ENCODE results near the gene COL24A1.

The COL24A1 gene
- 0.77 to 1.4 (median 1.4) reads per million in 3 donors for total RNA-seq

GRCh38 chr1:86156566-86157455 lies at the start of gene COL24A1:
COL24A1 (minus strand) TSS chr1:86156772; CDS start chr1:86156396, 376 bp downstream.
- no peak for DNase-seq
- H3K27me3 ChIP-seq (replicated peaks; ENCODE audit: control insufficient read depth, insufficient read depth, low read length, poor library complexity, severe bottlenecking), result peaks cover 3% of the 10 kb centered on the region
- no peak within 1 kb of the TSS for H3K27ac ChIP-seq (ENCODE audit: insufficient read depth, low read length, poor library complexity, severe bottlenecking)
- no peaks in the 10 kb centered on the region for H3K36me3 ChIP-seq (ENCODE audit: control insufficient read depth, insufficient read depth, low read length)
- no peak within 1 kb of the TSS for H3K4me3 ChIP-seq (ENCODE audit: insufficient read depth, low read depth, low read length, poor library complexity, severe bottlenecking)
- H3K9me3 ChIP-seq (ENCODE audit: control insufficient read depth, low read length), result no peaks in the 10 kb centered on the region
- no peaks in the 10 kb centered on the region for H3K4me1 ChIP-seq (ENCODE audit: control insufficient read depth, insufficient read depth, low read length, poor library complexity, severe bottlenecking)

GRCh38 chr1:86205741-86206140 lies 49.2 kb upstream of the COL24A1 start:
- Histone ChIP-seq H3K4me3 (ENCODE audit: insufficient read depth, low read depth, low read length, poor library complexity, severe bottlenecking) (no peak overlapping the region), H3K4me1 (ENCODE audit: control insufficient read depth, insufficient read depth, low read length, poor library complexity, severe bottlenecking) (no peaks in the 10 kb centered on the region), H3K9me3 (ENCODE audit: control insufficient read depth, low read length) (no peaks in the 10 kb centered on the region), H3K27me3 (replicated peaks; ENCODE audit: control insufficient read depth, insufficient read depth, low read length, poor library complexity, severe bottlenecking) (no peaks in the 10 kb centered on the region), H3K27ac (ENCODE audit: insufficient read depth, low read length, poor library complexity, severe bottlenecking) (no peak overlapping the region), H3K36me3 (ENCODE audit: control insufficient read depth, insufficient read depth, low read length) (no peaks in the 10 kb centered on the region)
- DNase-seq, result no peak

GRCh38 chr1:86202552-86203340 lies 46.2 kb upstream of the COL24A1 start:
- no peaks in the 10 kb centered on the region for H3K9me3 ChIP-seq (ENCODE audit: control insufficient read depth, low read length)

GRCh38 chr1:86201311-86201710 lies 44.7 kb upstream of the COL24A1 start:
- no peaks in the 10 kb centered on the region for H3K27me3 ChIP-seq (replicated peaks; ENCODE audit: control insufficient read depth, insufficient read depth, low read length, poor library complexity, severe bottlenecking)
- H3K4me1 ChIP-seq (ENCODE audit: control insufficient read depth, insufficient read depth, low read length, poor library complexity, severe bottlenecking), result no peaks in the 10 kb centered on the region
- H3K9me3 ChIP-seq (ENCODE audit: control insufficient read depth, low read length), result no peaks in the 10 kb centered on the region
- no peak overlapping the region for H3K27ac ChIP-seq (ENCODE audit: insufficient read depth, low read length, poor library complexity, severe bottlenecking)
- DNase-seq, result no peak
- no peaks in the 10 kb centered on the region for H3K36me3 ChIP-seq (ENCODE audit: control insufficient read depth, insufficient read depth, low read length)
- no peak overlapping the region for H3K4me3 ChIP-seq (ENCODE audit: insufficient read depth, low read depth, low read length, poor library complexity, severe bottlenecking)

More at GRCh38 chr1:86202552-86203340, 46.2 kb upstream of the COL24A1 start:
- DNase-seq, result no peak
- H3K4me1 ChIP-seq (ENCODE audit: control insufficient read depth, insufficient read depth, low read length, poor library complexity, severe bottlenecking), result no peaks in the 10 kb centered on the region
- H3K36me3 ChIP-seq (ENCODE audit: control insufficient read depth, insufficient read depth, low read length), result no peaks in the 10 kb centered on the region
- H3K27ac ChIP-seq (ENCODE audit: insufficient read depth, low read length, poor library complexity, severe bottlenecking), result no peak overlapping the region
- no peak overlapping the region for H3K4me3 ChIP-seq (ENCODE audit: insufficient read depth, low read depth, low read length, poor library complexity, severe bottlenecking)
- no peaks in the 10 kb centered on the region for H3K27me3 ChIP-seq (replicated peaks; ENCODE audit: control insufficient read depth, insufficient read depth, low read length, poor library complexity, severe bottlenecking)

- no peaks in the 10 kb centered on the region for H3K4me1 ChIP-seq (ENCODE audit: control insufficient read depth, insufficient read depth, low read length, poor library complexity, severe bottlenecking)
- no peaks in the 10 kb centered on the region for H3K36me3 ChIP-seq (ENCODE audit: control insufficient read depth, insufficient read depth, low read length)
- no peak for DNase-seq
- H3K27ac ChIP-seq (ENCODE audit: insufficient read depth, low read length, poor library complexity, severe bottlenecking), result no peak overlapping the region
- H3K27me3 ChIP-seq (replicated peaks; ENCODE audit: control insufficient read depth, insufficient read depth, low read length, poor library complexity, severe bottlenecking), result no peaks in the 10 kb centered on the region
- no peak overlapping the region for H3K4me3 ChIP-seq (ENCODE audit: insufficient read depth, low read depth, low read length, poor library complexity, severe bottlenecking)
- no peaks in the 10 kb centered on the region for H3K9me3 ChIP-seq (ENCODE audit: control insufficient read depth, low read length)
These were observed 44.3 kb upstream of the COL24A1 start for GRCh38 chr1:86200901-86201300.

GRCh38 chr1:86197206-86197855 lies 40.8 kb upstream of the COL24A1 start:
- Histone ChIP-seq H3K27ac (ENCODE audit: insufficient read depth, low read length, poor library complexity, severe bottlenecking) (no peak overlapping the region), H3K4me3 (ENCODE audit: insufficient read depth, low read depth, low read length, poor library complexity, severe bottlenecking) (no peak overlapping the region), H3K4me1 (ENCODE audit: control insufficient read depth, insufficient read depth, low read length, poor library complexity, severe bottlenecking) (no peaks in the 10 kb centered on the region), H3K27me3 (replicated peaks; ENCODE audit: control insufficient read depth, insufficient read depth, low read length, poor library complexity, severe bottlenecking) (no peaks in the 10 kb centered on the region), H3K9me3 (ENCODE audit: control insufficient read depth, low read length) (no peaks in the 10 kb centered on the region), H3K36me3 (ENCODE audit: control insufficient read depth, insufficient read depth, low read length) (no peaks in the 10 kb centered on the region)
- no peak for DNase-seq

GRCh38 chr1:86195281-86195680 lies 38.7 kb upstream of the COL24A1 start:
- no peaks in the 10 kb centered on the region for H3K36me3 ChIP-seq (ENCODE audit: control insufficient read depth, insufficient read depth, low read length)

GRCh38 chr1:86194491-86195034 lies 38.0 kb upstream of the COL24A1 start:
- Histone ChIP-seq H3K36me3 (ENCODE audit: control insufficient read depth, insufficient read depth, low read length) (no peaks in the 10 kb centered on the region), H3K9me3 (ENCODE audit: control insufficient read depth, low read length) (no peaks in the 10 kb centered on the region), H3K4me3 (ENCODE audit: insufficient read depth, low read depth, low read length, poor library complexity, severe bottlenecking) (no peak overlapping the region), H3K4me1 (ENCODE audit: control insufficient read depth, insufficient read depth, low read length, poor library complexity, severe bottlenecking) (no peaks in the 10 kb centered on the region), H3K27ac (ENCODE audit: insufficient read depth, low read length, poor library complexity, severe bottlenecking) (no peak overlapping the region), H3K27me3 (replicated peaks; ENCODE audit: control insufficient read depth, insufficient read depth, low read length, poor library complexity, severe bottlenecking) (no peaks in the 10 kb centered on the region)
- no peak for DNase-seq

More at GRCh38 chr1:86195281-86195680, 38.7 kb upstream of the COL24A1 start:
- H3K27ac ChIP-seq (ENCODE audit: insufficient read depth, low read length, poor library complexity, severe bottlenecking), result no peak overlapping the region
- H3K9me3 ChIP-seq (ENCODE audit: control insufficient read depth, low read length), result no peaks in the 10 kb centered on the region
- no peak overlapping the region for H3K4me3 ChIP-seq (ENCODE audit: insufficient read depth, low read depth, low read length, poor library complexity, severe bottlenecking)
- H3K4me1 ChIP-seq (ENCODE audit: control insufficient read depth, insufficient read depth, low read length, poor library complexity, severe bottlenecking), result no peaks in the 10 kb centered on the region
- no peaks in the 10 kb centered on the region for H3K27me3 ChIP-seq (replicated peaks; ENCODE audit: control insufficient read depth, insufficient read depth, low read length, poor library complexity, severe bottlenecking)
- DNase-seq, result no peak

- no peak overlapping the region for H3K27ac ChIP-seq (ENCODE audit: insufficient read depth, low read length, poor library complexity, severe bottlenecking)
- no peaks in the 10 kb centered on the region for H3K4me1 ChIP-seq (ENCODE audit: control insufficient read depth, insufficient read depth, low read length, poor library complexity, severe bottlenecking)
- H3K4me3 ChIP-seq (ENCODE audit: insufficient read depth, low read depth, low read length, poor library complexity, severe bottlenecking), result no peak overlapping the region
- DNase-seq, result no peak
- no peaks in the 10 kb centered on the region for H3K9me3 ChIP-seq (ENCODE audit: control insufficient read depth, low read length)
- no peaks in the 10 kb centered on the region for H3K36me3 ChIP-seq (ENCODE audit: control insufficient read depth, insufficient read depth, low read length)
- H3K27me3 ChIP-seq (replicated peaks; ENCODE audit: control insufficient read depth, insufficient read depth, low read length, poor library complexity, severe bottlenecking), result no peaks in the 10 kb centered on the region
These were observed 35.8 kb upstream of the COL24A1 start for GRCh38 chr1:86192417-86192816.

Data from effector memory CD4-positive, alpha-beta T cell (primary cell).